HEK293 (cell line): ENCODE data around the gene ARAP1.

Experiments used
- ZNF558 ChIP-seq: fragments of 450-650 bp; formaldehyde crosslinking; IDR thresholded peaks from 2 replicates; pipeline ENCODE4 v1.5.1; 2016; ENCODE audit warnings: missing biosample characterization, missing genetic modification characterization
- ZNF561 ChIP-seq: fragments of 450-650 bp; IDR thresholded peaks from 2 replicates; pipeline ENCODE4 v1.5.1; 2018; ENCODE audit warnings: missing biosample characterization, missing genetic modification characterization, borderline replicate concordance
- TF ChIP-seq, protein P1 (sequence below): fragments of 450-650 bp; formaldehyde crosslinking; IDR thresholded peaks from 2 replicates; pipeline ENCODE4 v1.5.1; 2016; ENCODE audit warnings: missing biosample characterization, missing genetic modification characterization
- TF ChIP-seq, protein P2 (sequence below): fragments of 450-650 bp; formaldehyde crosslinking; IDR thresholded peaks from 2 replicates; pipeline ENCODE4 v1.5.1; 2016; ENCODE audit warnings: missing biosample characterization, missing genetic modification characterization, low read depth

DNA sequence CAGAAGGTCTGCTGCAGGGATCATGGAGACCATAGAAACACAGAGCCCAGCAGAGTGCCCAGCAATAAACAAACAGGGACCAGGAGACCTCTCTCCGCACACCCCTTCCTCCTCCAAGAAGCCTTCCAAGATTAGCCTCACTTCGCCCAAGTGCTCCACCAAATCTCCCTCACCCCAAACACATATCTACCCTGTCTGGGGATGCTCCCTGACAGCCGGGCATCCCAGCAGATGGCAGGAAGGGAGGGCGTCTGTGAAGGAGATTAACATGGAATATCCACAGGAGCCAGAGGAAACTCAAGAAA, 26.5 kb downstream of the ARAP1 start:
- TF ChIP-seq, protein P1, sequence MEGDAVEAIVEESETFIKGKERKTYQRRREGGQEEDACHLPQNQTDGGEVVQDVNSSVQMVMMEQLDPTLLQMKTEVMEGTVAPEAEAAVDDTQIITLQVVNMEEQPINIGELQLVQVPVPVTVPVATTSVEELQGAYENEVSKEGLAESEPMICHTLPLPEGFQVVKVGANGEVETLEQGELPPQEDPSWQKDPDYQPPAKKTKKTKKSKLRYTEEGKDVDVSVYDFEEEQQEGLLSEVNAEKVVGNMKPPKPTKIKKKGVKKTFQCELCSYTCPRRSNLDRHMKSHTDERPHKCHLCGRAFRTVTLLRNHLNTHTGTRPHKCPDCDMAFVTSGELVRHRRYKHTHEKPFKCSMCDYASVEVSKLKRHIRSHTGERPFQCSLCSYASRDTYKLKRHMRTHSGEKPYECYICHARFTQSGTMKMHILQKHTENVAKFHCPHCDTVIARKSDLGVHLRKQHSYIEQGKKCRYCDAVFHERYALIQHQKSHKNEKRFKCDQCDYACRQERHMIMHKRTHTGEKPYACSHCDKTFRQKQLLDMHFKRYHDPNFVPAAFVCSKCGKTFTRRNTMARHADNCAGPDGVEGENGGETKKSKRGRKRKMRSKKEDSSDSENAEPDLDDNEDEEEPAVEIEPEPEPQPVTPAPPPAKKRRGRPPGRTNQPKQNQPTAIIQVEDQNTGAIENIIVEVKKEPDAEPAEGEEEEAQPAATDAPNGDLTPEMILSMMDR (tag by site-specific recombination), result no peak
- no peak for TF ChIP-seq ZNF561 (tag by site-specific recombination)
- no peak for TF ChIP-seq ZNF558 (tag by site-specific recombination)
- TF ChIP-seq, protein P2, sequence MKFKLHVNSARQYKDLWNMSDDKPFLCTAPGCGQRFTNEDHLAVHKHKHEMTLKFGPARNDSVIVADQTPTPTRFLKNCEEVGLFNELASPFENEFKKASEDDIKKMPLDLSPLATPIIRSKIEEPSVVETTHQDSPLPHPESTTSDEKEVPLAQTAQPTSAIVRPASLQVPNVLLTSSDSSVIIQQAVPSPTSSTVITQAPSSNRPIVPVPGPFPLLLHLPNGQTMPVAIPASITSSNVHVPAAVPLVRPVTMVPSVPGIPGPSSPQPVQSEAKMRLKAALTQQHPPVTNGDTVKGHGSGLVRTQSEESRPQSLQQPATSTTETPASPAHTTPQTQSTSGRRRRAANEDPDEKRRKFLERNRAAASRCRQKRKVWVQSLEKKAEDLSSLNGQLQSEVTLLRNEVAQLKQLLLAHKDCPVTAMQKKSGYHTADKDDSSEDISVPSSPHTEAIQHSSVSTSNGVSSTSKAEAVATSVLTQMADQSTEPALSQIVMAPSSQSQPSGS, result no peak
